Stimulated activated CD8-positive, alpha-beta memory T cell treated with anti-CD3 and anti-CD28 coated beads, Interleukin-12 subunit alpha, Interleukin-12 subunit beta, amount 100 ng/mL, for 24 hours (primary cell): Measurements from ENCODE around the gene RBPJL.

ENCODE experiments used
- DNase-seq: peaks from one replicate; pipeline ENCODE4 v3.0.0-alpha.2; 2020; ENCODE audit errors: extremely low read depth

Gene RBPJL, protein sequence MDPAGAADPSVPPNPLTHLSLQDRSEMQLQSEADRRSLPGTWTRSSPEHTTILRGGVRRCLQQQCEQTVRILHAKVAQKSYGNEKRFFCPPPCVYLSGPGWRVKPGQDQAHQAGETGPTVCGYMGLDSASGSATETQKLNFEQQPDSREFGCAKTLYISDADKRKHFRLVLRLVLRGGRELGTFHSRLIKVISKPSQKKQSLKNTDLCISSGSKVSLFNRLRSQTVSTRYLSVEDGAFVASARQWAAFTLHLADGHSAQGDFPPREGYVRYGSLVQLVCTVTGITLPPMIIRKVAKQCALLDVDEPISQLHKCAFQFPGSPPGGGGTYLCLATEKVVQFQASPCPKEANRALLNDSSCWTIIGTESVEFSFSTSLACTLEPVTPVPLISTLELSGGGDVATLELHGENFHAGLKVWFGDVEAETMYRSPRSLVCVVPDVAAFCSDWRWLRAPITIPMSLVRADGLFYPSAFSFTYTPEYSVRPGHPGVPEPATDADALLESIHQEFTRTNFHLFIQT

GRCh38 chr20:45306431-45306982 is at the start of gene RBPJL:
RBPJL (plus strand) TSS chr20:45306840; CDS start chr20:45306923, 83 bp downstream.
- no peak for DNase-seq

DNA sequence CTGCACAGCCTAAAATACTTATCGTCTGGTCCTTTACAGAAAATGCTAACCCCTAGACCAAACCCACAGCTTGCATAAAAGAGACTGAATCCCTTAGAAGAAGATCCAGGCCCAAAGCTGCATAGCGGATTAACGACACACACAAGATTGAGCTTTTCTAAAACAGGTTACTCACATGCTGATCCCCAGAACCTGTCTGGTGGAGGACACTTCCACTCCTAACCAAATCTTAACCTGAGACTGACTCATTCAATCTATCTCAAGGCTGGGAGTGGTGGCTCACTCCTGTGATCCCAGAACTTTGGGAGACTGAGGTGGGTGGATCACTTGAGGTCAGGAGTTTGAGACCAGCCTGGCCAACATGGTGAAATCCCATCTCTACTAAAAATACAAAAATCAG is 49.5 kb upstream of the RBPJL start:
- DNase-seq: no peak

- DNase-seq: no peak
Measured at GRCh38 chr20:45257711-45258110, 48.9 kb upstream of the RBPJL start.

GRCh38 chr20:45258259-45258658 is 48.4 kb upstream of the RBPJL start:
- no peak for DNase-seq

GRCh38 chr20:45258664-45259063 is 48.0 kb upstream of the RBPJL start:
- DNase-seq: no peak

GRCh38 chr20:45263556-45264266 is 42.9 kb upstream of the RBPJL start:
- no peak for DNase-seq

DNA sequence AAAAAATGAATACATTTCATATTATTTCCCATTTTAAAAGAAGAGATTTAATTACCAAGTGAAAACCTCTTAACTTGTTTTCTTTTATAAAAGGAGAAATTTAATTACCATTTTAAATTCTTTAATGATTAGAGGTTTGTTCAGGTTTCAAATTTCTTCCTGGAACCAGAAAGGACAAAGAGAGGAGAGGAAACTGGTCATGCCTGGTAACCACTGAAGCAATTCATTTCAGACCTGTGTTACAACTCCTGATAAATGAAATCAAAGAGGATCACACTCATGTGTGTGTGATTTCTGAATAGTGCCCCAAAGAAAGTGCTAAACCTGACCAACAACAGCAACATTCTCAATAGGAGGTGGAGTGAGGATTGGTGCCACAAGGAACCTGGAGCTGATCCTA is 39.7 kb upstream of the RBPJL start:
- DNase-seq: no peak

DNA sequence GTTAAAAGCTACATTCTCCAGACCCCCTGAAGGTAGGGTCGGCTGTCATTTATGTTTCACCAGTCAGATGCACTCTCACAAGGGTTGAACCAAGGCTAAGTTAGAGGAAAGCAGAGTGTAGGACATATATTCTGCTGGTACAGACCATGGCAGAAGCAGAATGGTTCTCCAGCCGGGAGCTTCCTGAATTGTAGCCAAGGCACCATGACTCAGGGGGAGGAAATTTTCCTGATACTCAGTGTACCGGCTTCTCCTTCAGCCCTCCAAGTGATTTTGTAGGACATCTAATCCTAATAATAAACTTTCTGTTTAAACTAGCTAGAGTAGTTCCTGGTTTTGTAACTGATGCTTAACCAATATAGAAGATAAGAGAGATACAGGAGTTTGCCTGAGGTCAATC is 38.1 kb upstream of the RBPJL start:
- DNase-seq: no peak

GRCh38 chr20:45269056-45269455 is 37.6 kb upstream of the RBPJL start:
- DNase-seq: no peak

DNA sequence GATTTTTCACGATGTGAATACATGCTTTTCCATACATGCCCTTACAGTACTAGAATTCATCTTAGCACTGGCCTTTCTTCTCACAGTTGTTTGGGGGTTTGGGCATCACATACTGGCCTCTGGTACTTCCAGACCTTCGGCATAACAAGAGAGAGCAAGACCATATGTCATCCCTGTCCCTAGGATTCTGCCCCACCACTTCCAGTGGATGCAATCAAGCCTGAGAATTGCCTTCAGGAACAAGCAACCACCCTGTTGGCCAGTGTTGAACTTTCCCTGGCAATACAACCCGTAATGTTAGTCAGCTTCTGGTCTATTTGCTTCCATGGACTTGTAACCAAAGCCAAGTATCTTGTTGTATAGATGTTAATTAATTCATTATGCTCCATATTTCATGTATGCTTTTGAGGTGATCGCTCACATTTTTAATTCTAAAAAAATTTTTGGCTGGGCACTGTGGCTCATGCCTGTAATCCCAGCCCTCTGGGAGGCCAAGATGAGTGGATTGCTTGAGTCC is 36.8 kb upstream of the RBPJL start:
- DNase-seq: no peak

DNA sequence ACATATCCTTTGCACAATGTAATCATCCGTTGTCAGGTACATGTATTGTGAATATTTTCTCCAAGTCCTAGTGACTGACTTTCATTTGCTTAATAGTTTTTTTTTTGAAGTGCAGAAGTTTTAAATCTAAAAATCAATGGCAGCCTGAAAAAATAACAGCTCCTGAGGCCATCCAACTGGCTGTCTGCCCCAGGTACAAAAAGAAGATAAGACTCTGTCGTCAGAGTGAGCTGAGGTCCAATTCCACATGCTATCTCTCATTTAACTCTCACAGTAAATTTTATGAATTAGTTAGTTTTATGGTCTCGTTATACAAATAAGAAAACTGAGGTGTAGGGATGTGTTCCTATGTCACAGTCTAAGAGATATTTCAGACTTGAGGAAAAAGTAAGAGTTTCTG is 31.3 kb upstream of the RBPJL start:
- DNase-seq: no peak

- no peak for DNase-seq
Measured at GRCh38 chr20:45279992-45280391, 26.6 kb upstream of the RBPJL start.

DNA sequence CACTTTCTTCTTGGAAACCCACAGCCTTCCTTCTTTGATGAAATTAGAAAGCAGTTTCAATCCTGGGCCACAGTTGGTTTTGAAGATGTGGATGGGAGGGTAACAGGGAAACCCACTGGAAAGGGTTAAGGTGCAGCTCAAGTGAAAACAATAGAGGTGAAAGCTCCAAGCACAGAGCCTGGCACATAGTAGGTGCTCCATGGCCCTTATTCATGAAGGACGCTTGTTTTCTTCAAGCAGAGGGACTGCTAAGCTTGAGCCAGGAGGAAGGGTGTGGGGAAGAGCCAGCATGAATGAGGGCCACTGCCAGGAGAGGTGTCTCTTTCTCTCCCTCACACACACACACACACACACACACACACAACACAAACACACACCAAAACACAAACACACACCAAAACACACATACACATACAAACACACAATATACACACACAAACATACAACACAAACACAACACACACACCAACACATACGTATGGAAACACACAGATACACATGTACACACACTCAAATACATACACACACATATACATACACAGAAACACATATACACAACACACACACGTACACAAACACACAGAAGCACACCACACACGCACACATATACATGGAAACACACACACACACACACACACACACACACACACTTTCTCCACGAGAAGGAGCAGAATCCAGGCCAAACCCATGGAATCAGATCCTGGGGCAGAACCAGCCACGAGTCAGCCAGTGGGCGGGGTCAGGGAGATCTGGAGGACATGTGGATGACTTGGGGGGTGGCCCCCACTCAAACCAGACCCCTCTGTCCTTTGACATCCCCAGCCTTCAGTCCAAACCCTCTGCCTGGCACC is 23.7 kb upstream of the RBPJL start:
- no peak for DNase-seq

GRCh38 chr20:45283551-45284057 is 23.0 kb upstream of the RBPJL start:
- no peak for DNase-seq

GRCh38 chr20:45288376-45288775 is 18.3 kb upstream of the RBPJL start:
- no peak for DNase-seq

- DNase-seq: no peak
Measured at GRCh38 chr20:45288860-45289259, 17.8 kb upstream of the RBPJL start.

- DNase-seq: no peak
Measured at GRCh38 chr20:45289942-45290676, 16.5 kb upstream of the RBPJL start.

GRCh38 chr20:45290677-45291355 is 15.8 kb upstream of the RBPJL start:
- no peak for DNase-seq

- no peak for DNase-seq
Measured at GRCh38 chr20:45291526-45291925, 15.1 kb upstream of the RBPJL start.

DNA sequence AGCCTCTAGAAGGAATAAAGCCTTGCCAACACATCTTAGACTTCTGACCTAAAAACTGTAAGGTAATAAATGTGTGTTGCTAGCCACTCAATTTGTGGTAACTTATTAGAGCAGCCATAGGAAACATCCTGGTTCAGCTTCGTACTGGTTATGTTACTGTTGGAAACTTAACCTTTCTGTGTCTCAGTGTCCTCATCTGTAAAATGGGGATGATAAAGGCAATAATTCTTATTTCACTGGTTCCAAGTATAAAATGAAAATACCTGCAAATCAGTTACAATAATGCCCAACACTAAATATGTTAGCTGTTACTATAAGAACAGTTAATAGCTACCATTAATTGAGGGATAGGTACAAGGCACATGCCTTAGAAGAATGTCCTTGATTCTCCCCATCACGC is 14.3 kb upstream of the RBPJL start:
- DNase-seq: no peak
